GM12892 (cell line): Measurements from ENCODE around the gene NEK6.

Experiments
- POLR2A ChIP-seq: IDR thresholded peaks from 2 replicates; pipeline ENCODE4 v1.6.1; 2011; ENCODE audit warnings: low read depth, low read length, control low read depth
- POLR2AphosphoS5 ChIP-seq: IDR thresholded peaks from 2 replicates; pipeline ENCODE4 v1.6.1; 2011; ENCODE audit warnings: low read depth, low read length, control low read depth
- TAF1 ChIP-seq: IDR thresholded peaks from 2 replicates; pipeline ENCODE4 v1.6.1; 2011; ENCODE audit warnings: low read depth, mild to moderate bottlenecking, control low read depth, low read length, borderline replicate concordance

DNA sequence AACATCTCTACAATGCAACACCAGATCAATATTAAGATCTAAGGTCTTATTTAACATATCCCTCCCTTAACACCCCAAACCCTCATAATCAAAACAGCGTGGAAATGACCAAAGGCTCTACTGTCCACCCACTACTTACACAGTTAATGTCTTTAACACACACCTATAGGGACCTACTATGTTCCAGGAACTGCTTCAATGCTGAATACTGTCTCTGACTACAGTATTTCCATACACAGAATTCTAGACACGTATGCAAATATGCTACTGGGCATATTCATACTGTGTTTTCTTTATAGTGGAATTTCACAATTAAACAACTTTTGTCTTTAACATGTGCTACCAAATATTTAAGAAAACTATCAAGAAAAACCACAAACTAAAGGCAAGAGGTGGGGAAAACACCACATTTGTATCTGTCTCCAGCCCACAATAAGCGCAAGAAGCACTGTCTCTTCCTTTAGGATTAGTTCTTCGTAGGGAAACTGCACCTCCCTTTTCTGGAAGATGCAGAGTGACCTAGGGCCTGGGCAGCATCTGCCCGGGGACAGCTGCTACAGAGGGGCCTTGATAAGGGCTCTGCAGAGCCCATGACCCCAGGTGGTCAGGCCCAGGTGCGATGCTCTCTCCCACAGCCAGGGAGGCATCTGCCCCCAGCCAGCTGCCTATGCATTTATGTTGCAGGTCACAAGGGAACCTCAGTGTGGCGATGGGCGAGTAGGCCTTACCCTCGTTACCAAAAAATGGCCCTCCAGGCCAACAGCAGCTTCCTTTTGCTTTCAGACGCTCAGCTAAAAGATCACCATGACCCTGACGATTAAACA lies 102.3 kb downstream of the NEK6 start:
- TF ChIP-seq POLR2A (no peak), TAF1 (no peak), POLR2AphosphoS5 (no peak)
